ENCODE measurements around the gene ALK. TPM values are rescaled to one million over a fixed set of nuclear protein-coding genes. Genes with fewer than 3 reads are reported as not detected.

Gene ALK
- total and polyA plus RNA-seq, 10 of the 15 experiments (the other 5 are each of a cell fraction or from before 2014, with no cell fraction given) = 0.11 TPM; not detected in 9

GRCh38 chr2:29225814-29226213, 695.6 kb downstream of the ALK start:
- ChIA-PET CTCF (no interaction called here), RAD21 (ENCODE audit: unreplicated experiment) (no interaction called here), POLR2A (no interaction called here), SMC1A (ENCODE audit: uncharacterized antibody, unreplicated experiment) (no interaction called here)
- Histone ChIP-seq H3K27me3 (replicated peaks in 1 of 2; ENCODE audit: control insufficient read depth in 2 of 2, insufficient read depth in 2 of 2, low read length in 1 of 2) (no peaks in the 10 kb centered on the region), H3K4me2 (ENCODE audit: control insufficient read depth, insufficient read depth) (no peak overlapping the region), H3K9me3 (replicated peaks; ENCODE audit: control insufficient read depth, insufficient read depth, low read length) (no peaks in the 10 kb centered on the region), H3K9ac (ENCODE audit: control insufficient read depth, insufficient read depth, low read length) (no peak overlapping the region), H4K20me1 (ENCODE audit: control insufficient read depth, insufficient read depth) (no peaks in the 10 kb centered on the region), H2AFZ (ENCODE audit: control insufficient read depth, low read depth, low read length) (no peak overlapping the region), H3K4me3 (no peak overlapping the region), H3K79me2 (ENCODE audit: control insufficient read depth, insufficient read depth, low read length) (no peaks in the 10 kb centered on the region), H3K36me3 (ENCODE audit: control insufficient read depth in 2 of 2, insufficient read depth in 2 of 2, low read length in 1 of 2) (no peaks in the 10 kb centered on the region), H3K27ac (ENCODE audit: control insufficient read depth, insufficient read depth) (no peak overlapping the region), H3K4me1 (ENCODE audit: control insufficient read depth, insufficient read depth, low read length) (no peaks in the 10 kb centered on the region)
- TF ChIP-seq ZZZ3 (IDR thresholded peaks at IDR 0.05; ENCODE audit: control insufficient read depth, insufficient read length, low read depth) (no peak), SUZ12 (IDR thresholded peaks at IDR 0.05; ENCODE audit: unreplicated experiment) (no peak), YBX1 (IDR thresholded peaks at IDR 0.05) (no peak), ZBTB4 (CRISPR knock-in tag; IDR thresholded peaks at IDR 0.05) (no peak), RELA (IDR thresholded peaks at IDR 0.05; ENCODE audit: borderline replicate concordance, partially characterized antibody) (no peak), ZNF274 (IDR thresholded peaks at IDR 0.05; ENCODE audit: insufficient read depth, insufficient read length) (no peak), CREB1 (IDR thresholded peaks at IDR 0.05; ENCODE audit: low read depth) (no peak), BACH1 (IDR thresholded peaks at IDR 0.05; ENCODE audit: borderline replicate concordance) (no peak), SMARCA5 (IDR thresholded peaks at IDR 0.05) (no peak), MTA2 (IDR thresholded peaks at IDR 0.05; ENCODE audit: low read depth) (no peak), RAD21 (IDR thresholded peaks at IDR 0.05; ENCODE audit: insufficient read depth, low read depth, low read length) (no peak), SUPT20H (IDR thresholded peaks at IDR 0.05; ENCODE audit: borderline replicate concordance, control insufficient read depth, low read depth, low read length) (no peak), POLR2AphosphoS2 (IDR thresholded peaks at IDR 0.05; ENCODE audit: low read depth, low read length) (no peak), TARDBP (IDR thresholded peaks at IDR 0.05; ENCODE audit: borderline replicate concordance) (no peak), ZSCAN29 (IDR thresholded peaks at IDR 0.05) (no peak), CUX1 (IDR thresholded peaks at IDR 0.05; ENCODE audit: insufficient replicate concordance, low read depth, low read length) (no peak), CBX3 (IDR thresholded peaks at IDR 0.05; ENCODE audit: borderline replicate concordance, low read depth) (no peak)
- 58% methylated on average over 8 of the region's 8 CpGs for WGBS (ENCODE audit: insufficient coverage, insufficient replicate concordance, low lambda C conversion rate, missing lambda C conversion rate)
- no peak for DNase-seq (ENCODE audit: low read depth, low spot score)
- intact Hi-C loops (cut with micrococcal nuclease; ENCODE audit: unreplicated experiment) (no loop called here), in situ Hi-C loops (cut with MboI) (no loop called here)
- BruUV-seq (replicated peaks) = no TSS peak
- FAIRE-seq = no peak
- no peak for ATAC-seq

Measured in GM12878 (cell line).